HS-27A (cell line): ENCODE measurements around the gene TMEM176A.

Experiments used
- DNase-seq: peaks from one replicate; pipeline ENCODE4 v3.0.0-alpha.2; 2012; ENCODE audit warnings: low read depth, missing footprints

Gene TMEM176A

DNA sequence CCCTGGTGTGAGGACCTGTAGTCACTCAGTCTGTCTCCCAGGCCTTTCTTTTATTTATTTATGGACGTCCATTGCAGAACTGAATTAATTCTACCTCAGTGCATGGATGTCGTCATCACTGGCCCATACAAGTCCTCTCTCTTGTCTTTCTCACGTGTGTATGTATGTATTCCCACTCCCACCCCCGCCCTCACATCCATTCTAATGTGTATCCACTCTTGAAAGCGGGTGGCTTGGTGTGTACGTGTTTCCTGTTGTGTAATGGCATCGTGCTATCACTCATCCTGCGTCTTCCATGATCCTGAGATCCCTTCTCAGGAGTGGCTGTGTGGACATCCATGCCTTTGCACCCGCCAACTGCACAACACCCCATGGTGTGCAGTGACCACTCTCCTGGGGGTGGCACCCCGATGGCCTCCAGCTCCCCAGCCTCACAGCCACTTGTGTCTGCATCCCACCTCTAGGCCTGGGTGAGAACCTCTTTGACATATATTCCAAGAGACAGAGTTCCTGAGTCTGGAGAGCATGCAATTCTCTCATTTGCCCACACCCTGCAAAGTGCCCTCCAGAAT lies 48.7 kb downstream of the TMEM176A start:
- no peak for DNase-seq

DNA sequence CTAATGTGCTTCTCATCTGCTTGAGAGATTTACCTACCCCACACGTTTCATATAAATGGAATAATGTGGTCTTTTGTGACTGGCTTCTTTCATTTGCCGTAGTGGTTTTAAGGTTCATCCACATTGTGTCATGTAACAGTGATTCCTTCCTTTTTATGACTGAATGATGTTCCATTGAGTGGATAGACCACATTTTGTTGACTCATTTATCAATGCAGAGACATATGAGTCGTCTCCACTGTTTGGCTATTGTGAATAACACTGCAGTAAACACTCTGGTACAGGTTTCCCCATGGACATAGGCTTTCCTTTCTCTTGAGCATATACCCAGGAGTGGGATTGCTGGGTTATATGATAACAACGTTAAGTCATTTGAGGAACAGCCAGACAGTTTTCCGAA lies 49.7 kb downstream of the TMEM176A start:
- no peak for DNase-seq

DNA sequence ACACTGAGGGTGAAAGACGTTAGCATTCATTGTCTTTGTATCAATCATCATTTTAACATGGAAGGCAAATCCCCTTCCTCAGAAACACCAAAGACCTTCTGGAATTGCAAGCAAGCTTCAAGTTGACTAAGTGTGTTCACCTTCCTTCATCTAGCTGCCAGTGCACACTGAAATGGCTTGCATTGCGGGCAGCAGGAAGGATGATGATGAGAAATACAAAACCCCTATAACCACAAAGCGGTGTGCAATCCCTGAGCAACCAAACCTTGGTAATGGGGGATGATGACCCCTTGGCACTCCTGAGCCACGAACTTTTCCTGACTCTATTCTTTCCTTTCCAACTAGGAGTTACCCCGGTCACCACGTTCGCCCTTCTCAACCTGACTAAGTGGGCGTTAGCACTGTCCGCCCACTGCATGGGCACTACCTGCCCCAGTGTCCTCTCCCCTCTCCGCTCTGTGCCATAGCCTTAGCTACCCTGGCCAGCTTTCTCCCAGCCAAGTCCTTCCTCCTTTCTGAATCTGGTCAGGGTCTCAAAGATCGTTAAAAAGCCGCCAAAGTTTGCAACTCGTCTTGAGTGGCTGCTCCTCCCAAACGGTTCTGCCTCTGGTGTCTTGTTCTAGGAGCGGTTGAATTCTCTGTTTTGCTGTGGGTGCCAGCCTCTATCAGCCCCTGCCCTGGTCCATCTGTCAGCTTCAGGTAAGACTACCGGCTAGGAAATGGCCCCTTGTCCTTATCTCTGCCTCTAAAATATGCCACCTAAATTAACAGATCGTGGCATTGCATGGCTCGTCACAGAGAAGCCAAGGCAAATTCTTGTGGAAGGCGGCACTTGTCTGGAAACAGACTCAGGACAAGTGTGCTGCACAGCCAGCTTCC lies 51.2 kb downstream of the TMEM176A start:
- no peak for DNase-seq

DNA sequence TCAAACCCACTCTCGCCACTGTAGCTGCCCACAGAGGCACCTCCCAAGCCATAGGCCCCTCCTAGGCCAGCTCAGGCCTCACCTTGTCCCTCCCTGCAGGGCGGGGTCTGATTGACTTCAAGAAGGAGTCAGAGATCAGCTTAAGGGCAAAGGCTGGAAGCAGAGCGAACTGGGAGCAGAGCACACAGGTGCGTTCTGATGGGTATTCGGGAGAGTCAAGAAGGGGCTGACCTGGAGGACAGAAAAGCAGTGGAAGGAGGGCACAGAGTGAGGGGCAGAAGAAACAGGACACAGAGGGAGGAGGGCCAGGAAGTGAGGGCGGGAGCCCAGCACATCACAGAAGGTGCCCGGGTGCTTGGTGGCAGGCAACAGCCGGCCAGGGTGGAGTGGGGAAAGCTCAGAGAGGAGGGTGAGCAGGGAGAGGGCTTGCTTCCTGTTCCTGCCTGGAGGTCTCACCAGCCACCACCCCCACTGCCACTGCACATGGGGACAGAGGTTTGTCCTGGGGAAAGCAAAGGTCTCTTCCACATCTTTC lies 51.9 kb downstream of the TMEM176A start, which contains the start of gene AOC1:
AOC1 (plus strand) TSS at position 147 of the 535 bp plus-strand sequence. CDS start 3,954 bp downstream, outside the sequence.
- DNase-seq, result no peak

DNA sequence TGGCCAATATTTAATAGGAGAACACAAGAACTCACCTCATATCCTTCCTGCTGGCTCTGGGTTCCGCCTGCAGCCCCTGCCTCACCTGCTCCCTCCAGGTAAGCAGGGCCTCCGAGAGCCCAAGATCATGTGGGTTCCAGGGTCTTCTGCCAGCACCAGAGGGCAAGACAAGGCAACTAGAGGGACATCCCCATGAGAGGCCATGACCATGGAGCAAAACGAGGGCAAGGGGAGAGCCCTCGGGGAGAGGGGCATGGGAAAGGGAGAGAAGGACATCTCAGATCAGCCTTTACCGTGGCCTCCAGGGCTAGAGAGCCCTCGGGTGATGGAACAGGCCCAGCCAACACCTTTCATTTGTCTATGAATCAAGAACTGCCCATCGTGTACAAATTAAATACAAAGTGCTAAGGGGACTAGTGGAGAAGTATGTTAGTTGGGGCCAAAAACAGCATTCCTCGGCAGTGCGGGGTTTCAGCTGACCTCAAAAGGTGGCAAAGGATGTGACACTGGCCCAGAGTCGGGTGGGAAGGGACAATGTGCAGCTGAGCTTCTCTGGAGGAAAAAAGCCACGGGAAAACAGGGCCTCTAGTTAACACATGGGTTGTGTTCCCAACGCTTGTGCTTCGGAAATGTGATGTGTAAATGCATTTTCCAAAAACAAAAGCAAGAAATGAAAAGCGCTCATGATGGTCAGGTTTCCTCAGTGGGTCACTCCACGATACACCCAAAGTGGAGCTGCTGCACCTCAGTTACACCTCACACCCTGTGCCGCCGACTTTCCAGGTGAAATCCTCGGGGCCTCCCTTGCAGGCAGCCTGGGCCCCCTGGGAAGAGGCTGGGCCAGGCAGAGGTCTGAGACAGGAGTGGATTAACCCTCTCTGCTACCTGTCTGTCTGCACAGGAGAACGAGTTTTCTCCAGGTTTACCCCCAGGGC lies 53.8 kb downstream of the TMEM176A start:
- no peak for DNase-seq
